GM18498 (cell line): ENCODE measurements around the gene RTN4.

Experiments
- ATAC-seq: cut with Tn5 transposase; IDR thresholded peaks from one replicate; pipeline ENCODE4 v1.9.1; 2021; ENCODE audit warnings: mild to moderate bottlenecking, moderate library complexity; ENCODE audit not compliant: unreplicated experiment

Gene RTN4

GRCh38 chr2:54975598-54976492 lies 74.4 kb downstream of the RTN4 start:
- ATAC-seq = no peak

- no peak for ATAC-seq
Observed at GRCh38 chr2:54975175-54975574, 75.1 kb downstream of the RTN4 start.

GRCh38 chr2:54969940-54970338 lies 80.3 kb downstream of the RTN4 start:
- ATAC-seq = no peak

GRCh38 chr2:54969295-54969939 lies 80.8 kb downstream of the RTN4 start:
- ATAC-seq = no peak

- no peak for ATAC-seq
Observed at GRCh38 chr2:54968561-54969218, 81.6 kb downstream of the RTN4 start.

GRCh38 chr2:54967759-54968365 lies 82.4 kb downstream of the RTN4 start:
- ATAC-seq = no peak

GRCh38 chr2:54967269-54967668 lies 83.0 kb downstream of the RTN4 start:
- no peak for ATAC-seq

GRCh38 chr2:54966837-54967236 lies 83.4 kb downstream of the RTN4 start:
- ATAC-seq = no peak

- no peak for ATAC-seq
Observed at GRCh38 chr2:54966165-54966832, 84.0 kb downstream of the RTN4 start.

- no peak for ATAC-seq
Observed at GRCh38 chr2:54965425-54965824, 84.8 kb downstream of the RTN4 start.

- ATAC-seq = no peak
Observed at GRCh38 chr2:54964816-54965215, 85.4 kb downstream of the RTN4 start.

GRCh38 chr2:54964271-54964670 lies 86.0 kb downstream of the RTN4 start:
- ATAC-seq = no peak

- ATAC-seq = no peak
Observed at GRCh38 chr2:54963476-54963875, 86.8 kb downstream of the RTN4 start.

- ATAC-seq = no peak
Observed at GRCh38 chr2:54962935-54963440, 87.3 kb downstream of the RTN4 start.

GRCh38 chr2:54962511-54962910 lies 87.7 kb downstream of the RTN4 start:
- ATAC-seq = no peak

- no peak for ATAC-seq
Observed at GRCh38 chr2:54960164-54960563, 90.1 kb downstream of the RTN4 start.

- no peak for ATAC-seq
Observed at GRCh38 chr2:54958717-54959371, 91.4 kb downstream of the RTN4 start.

- ATAC-seq = no peak
Observed at GRCh38 chr2:54957321-54957999, 92.8 kb downstream of the RTN4 start.

GRCh38 chr2:54956111-54956627 lies 94.1 kb downstream of the RTN4 start:
- ATAC-seq = no peak
